GM19438 (cell line): ENCODE data around the gene SMIM28.

Source experiments
- ATAC-seq: cut with Tn5 transposase; IDR thresholded peaks from one replicate; pipeline ENCODE4 v1.9.1; 2021; ENCODE audit warnings: low read depth; ENCODE audit not compliant: unreplicated experiment

Gene SMIM28

DNA sequence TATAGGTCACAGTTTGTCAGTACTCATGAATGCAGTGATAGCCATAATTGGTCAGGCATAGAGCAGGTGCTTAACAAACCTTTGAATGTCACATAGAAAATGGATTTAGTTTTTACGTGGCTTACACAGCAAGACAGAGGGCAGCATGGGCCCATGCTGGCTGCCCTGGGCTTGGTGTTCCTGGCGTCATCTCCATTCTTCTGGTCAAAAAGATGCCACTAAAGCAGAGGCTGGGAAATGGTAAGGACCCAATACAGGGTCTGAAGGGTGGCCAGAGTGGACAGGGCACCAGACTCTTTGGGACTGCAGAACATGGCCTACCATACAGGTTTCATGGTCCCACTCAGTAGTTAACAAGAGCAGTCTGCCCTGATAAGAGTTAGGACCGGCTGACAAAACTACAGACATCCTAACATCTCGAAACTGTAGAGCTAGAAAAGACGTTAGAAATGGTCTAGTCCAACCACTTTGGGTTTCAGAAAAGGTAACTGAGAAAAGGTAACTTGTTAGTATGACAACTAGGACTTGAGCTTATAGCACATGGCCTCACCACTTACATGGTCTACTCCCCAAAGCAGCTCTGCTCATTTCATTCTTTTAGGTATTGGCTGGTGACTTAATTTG lies 48.9 kb downstream of the SMIM28 start:
- no peak for ATAC-seq

GRCh38 chr6:138427701-138428100 lies 50.0 kb downstream of the SMIM28 start:
- ATAC-seq: no peak

DNA sequence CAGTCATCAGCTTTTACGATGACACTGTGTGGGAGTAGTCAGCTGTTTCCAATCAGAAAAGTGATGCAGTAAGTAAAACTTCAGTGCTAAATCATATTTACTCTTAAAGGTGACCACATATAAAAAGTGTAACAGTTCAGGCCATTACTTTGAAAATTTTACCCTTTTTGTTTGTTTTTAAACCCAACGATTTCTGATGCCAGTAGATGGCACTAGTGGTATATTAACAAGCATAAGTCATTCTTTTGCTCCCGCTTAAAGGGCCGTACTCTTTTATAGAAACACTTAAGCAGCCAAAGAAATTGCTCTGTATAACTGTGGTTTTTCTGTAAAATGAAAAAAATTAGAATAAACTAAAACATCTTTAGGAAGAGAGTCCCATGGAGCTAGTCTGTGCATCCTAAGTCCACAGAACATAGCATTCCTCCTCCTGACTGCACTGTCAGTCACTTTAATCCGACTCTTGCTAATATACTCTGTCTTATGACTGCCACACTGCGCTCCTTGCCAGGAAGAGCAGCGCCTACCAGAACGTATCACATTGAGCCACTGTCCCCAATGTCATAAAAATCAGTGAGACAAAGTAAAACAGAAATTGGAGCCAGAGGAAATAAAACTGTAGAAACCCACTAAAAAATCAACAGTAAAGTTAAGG lies 51.4 kb downstream of the SMIM28 start:
- no peak for ATAC-seq

DNA sequence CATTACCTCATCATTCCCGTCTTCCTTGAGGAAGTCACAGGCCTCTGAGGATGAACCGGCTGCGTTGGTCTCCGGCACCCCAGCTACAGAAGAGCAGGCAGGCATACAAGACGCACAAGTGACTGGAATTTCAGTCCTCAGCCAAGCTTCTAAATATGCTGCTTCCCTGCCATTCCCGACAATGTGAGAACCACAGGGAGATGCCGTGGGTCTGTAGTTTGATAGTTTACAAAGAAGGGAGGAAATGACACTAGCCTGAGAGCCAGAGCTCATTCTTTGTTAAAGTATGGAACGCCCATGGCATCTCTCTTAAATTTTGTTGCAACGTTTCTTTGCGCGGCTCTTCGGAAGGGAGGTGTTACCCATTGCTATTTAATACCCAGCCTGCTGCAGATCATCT lies 52.1 kb downstream of the SMIM28 start:
- ATAC-seq: no peak

DNA sequence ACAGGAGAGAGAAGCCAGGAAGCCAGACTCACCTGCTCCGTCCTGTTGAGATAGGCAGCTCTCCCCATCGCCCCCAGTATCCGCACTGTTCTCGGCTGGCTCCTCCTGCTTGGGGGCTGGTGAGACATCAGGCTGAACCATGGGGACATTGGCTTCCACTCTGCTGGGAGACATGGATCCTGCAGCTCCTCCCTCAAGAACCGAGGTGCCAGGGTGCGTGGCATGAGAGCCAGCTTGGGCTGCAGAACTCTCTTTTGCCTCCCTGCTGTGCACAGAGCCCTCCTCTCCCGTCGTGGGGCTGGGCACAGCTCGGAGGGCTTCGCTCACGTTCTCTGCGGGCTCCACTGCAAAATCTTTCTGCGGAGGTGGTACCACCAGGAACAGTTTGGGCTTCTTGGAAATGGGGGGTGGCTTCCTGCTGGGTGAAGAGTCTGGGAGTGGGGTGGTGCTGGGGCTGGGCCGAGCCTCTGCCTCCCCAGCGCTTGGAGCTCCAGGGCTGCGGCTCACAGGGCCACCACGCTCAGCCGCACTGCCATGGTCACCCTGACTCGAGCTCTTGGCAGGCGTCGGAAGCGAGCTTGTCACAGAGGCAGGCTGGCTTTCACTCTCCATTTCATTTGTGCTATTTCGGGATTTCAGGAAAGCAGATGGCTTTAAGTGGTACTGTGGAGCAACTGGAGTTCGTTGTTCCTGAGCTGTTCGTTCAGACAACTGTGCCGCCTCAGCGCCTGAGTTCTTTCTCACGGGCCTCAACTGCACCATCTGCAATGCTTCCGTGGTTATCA lies 52.8 kb downstream of the SMIM28 start:
- no peak for ATAC-seq

GRCh38 chr6:138431256-138432062 lies 53.8 kb downstream of the SMIM28 start:
- no peak for ATAC-seq

DNA sequence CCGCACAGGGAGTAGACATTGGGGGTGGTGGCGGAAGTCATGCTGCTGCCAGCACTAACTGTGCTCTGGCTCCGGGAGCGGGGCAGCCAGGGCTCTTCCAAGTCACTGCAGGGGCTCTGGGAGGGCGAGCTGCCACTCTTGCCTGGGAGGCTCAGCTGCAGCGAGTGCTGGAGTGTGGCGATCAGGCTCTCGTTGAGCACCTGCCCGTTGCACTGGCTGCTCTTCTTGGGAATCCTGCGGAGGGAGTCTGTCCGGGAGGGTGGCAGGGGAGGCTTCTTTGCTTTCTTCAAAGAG lies 54.3 kb downstream of the SMIM28 start:
- ATAC-seq: no peak
